ENCODE measurements around the gene SLC25A13.
"Not testable (repeated sequence)": the region's sequence is repeated elsewhere in the genome, so short reads cannot be mapped to it uniquely, and the experiment has no call there.

SLC25A13 gene

GRCh38 chr7:96321658-96322372 lies at the start of gene SLC25A13:
TSS of gene SLC25A13 (minus strand) at chr7:96322098. CDS start at chr7:96321956, 142 bp downstream.
- in situ Hi-C loops (cut with HindIII; ENCODE audit: low sequenced_read_pairs): no loop called here

- in situ Hi-C loops (cut with HindIII; ENCODE audit: low sequenced_read_pairs): not testable (repeated sequence)
These were observed 44.0 kb upstream of the SLC25A13 start for GRCh38 chr7:96365916-96366315.

GRCh38 chr7:96361116-96361857 lies 39.4 kb upstream of the SLC25A13 start:
- in situ Hi-C loops (cut with HindIII; ENCODE audit: low sequenced_read_pairs): no loop called here

- in situ Hi-C loops (cut with HindIII; ENCODE audit: low sequenced_read_pairs): no loop called here
These were observed 38.0 kb upstream of the SLC25A13 start for GRCh38 chr7:96359876-96360275.

- in situ Hi-C loops (cut with HindIII; ENCODE audit: low sequenced_read_pairs): not testable (repeated sequence)
These were observed 36.5 kb upstream of the SLC25A13 start for GRCh38 chr7:96358236-96358971.

- in situ Hi-C loops (cut with HindIII; ENCODE audit: low sequenced_read_pairs): no loop called here
These were observed 34.1 kb upstream of the SLC25A13 start for GRCh38 chr7:96355990-96356506.

GRCh38 chr7:96354881-96355280 lies 33.0 kb upstream of the SLC25A13 start:
- in situ Hi-C loops (cut with HindIII; ENCODE audit: low sequenced_read_pairs): no loop called here

GRCh38 chr7:96349572-96349971 lies 27.7 kb upstream of the SLC25A13 start:
- in situ Hi-C loops (cut with HindIII; ENCODE audit: low sequenced_read_pairs): no loop called here

- in situ Hi-C loops (cut with HindIII; ENCODE audit: low sequenced_read_pairs): no loop called here
These were observed 25.6 kb upstream of the SLC25A13 start for GRCh38 chr7:96347471-96347870.

- in situ Hi-C loops (cut with HindIII; ENCODE audit: low sequenced_read_pairs): no loop called here
These were observed 24.5 kb upstream of the SLC25A13 start for GRCh38 chr7:96346293-96346953.

- in situ Hi-C loops (cut with HindIII; ENCODE audit: low sequenced_read_pairs): no loop called here
These were observed 22.3 kb upstream of the SLC25A13 start for GRCh38 chr7:96344236-96344635.

GRCh38 chr7:96342049-96342448 lies 20.2 kb upstream of the SLC25A13 start:
- in situ Hi-C loops (cut with HindIII; ENCODE audit: low sequenced_read_pairs): no loop called here

- in situ Hi-C loops (cut with HindIII; ENCODE audit: low sequenced_read_pairs): no loop called here
These were observed 15.6 kb upstream of the SLC25A13 start for GRCh38 chr7:96337519-96337918.

- in situ Hi-C loops (cut with HindIII; ENCODE audit: low sequenced_read_pairs): no loop called here
These were observed 10.4 kb upstream of the SLC25A13 start for GRCh38 chr7:96332325-96332724.

- in situ Hi-C loops (cut with HindIII; ENCODE audit: low sequenced_read_pairs): no loop called here
These were observed 9.9 kb upstream of the SLC25A13 start for GRCh38 chr7:96331775-96332174.

- in situ Hi-C loops (cut with HindIII; ENCODE audit: low sequenced_read_pairs): no loop called here
These were observed 9.3 kb upstream of the SLC25A13 start for GRCh38 chr7:96331233-96331632.

- in situ Hi-C loops (cut with HindIII; ENCODE audit: low sequenced_read_pairs): no loop called here
These were observed 8.3 kb upstream of the SLC25A13 start for GRCh38 chr7:96330193-96330592.

GRCh38 chr7:96329241-96329640 lies 7.3 kb upstream of the SLC25A13 start:
- in situ Hi-C loops (cut with HindIII; ENCODE audit: low sequenced_read_pairs): no loop called here

- in situ Hi-C loops (cut with HindIII; ENCODE audit: low sequenced_read_pairs): no loop called here
These were observed 6.1 kb upstream of the SLC25A13 start for GRCh38 chr7:96328016-96328415.

GRCh38 chr7:96327429-96327828 lies 5.5 kb upstream of the SLC25A13 start:
- in situ Hi-C loops (cut with HindIII; ENCODE audit: low sequenced_read_pairs): no loop called here

GRCh38 chr7:96326752-96327151 lies 4.9 kb upstream of the SLC25A13 start:
- in situ Hi-C loops (cut with HindIII; ENCODE audit: low sequenced_read_pairs): not testable (repeated sequence)
